GM20431 (cell line): Measurements from ENCODE around the gene MCC.

ENCODE experiments used
- in situ Hi-C: fragments of 300-500 bp; cut with MseI, MboI; formaldehyde crosslinking; loops from one replicate; pipeline ENCODE4 v1.15.0; 2020; ENCODE audit warnings: low sequenced_read_pairs; ENCODE audit not compliant: unreplicated experiment

The MCC gene

DNA sequence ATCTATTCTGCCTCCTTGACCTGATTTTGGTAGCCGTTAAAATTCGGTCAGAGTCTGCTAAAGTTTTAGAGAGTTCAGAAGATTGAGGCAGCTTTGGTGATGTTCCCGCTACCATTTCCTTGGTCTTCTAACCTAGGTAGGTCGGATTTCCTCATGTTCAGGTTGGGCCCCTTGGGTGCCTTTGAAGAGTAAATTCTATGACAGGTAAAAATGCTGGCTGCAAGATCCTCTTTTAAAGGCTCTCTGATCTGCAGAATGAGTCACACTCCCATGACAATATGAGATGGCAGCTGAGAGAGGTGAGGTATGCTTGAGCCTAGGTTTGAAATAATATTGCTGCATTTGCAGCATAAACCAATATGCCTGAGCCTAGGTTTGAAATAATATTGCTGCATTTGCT, 252.4 kb downstream of the MCC start:
- in situ Hi-C loops: no loop called here

DNA sequence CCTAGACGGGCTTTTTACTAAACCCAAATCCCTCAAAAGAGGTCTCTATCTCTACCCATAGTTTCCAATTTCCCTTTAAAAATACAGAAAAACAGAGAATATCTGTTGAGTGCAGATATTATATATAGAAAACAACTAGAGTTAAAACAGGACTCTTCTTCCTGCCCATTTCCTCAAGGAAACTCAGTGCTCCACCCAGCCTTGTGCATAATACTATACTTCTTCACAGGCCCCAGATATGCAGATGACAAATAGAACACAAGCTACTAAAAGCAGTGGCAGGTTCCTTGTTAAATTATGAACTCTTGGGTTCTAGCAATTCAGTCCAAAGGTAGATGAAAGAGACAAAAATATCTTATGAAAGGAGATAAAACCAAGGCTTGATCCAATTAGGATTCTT, 253.7 kb downstream of the MCC start:
- in situ Hi-C loops: no loop called here

DNA sequence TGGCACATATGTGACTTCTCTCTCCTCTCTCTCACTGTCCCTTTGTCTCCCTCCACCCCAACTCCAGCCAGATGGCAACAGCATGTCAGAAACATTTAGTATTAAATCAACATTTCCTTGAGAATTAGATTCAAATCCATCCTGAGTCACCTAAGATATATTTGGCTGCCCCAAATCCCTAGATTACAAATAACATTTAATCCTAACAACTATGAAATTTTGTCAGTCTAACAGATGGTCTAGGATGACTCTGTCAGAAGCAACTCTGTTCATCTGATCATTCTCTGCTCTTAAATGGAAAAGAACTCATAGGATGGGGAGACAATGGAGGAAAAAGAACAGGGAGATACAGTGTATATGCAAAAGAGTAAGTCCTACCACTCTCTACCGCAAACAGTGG, 254.6 kb downstream of the MCC start:
- in situ Hi-C loops: no loop called here

DNA sequence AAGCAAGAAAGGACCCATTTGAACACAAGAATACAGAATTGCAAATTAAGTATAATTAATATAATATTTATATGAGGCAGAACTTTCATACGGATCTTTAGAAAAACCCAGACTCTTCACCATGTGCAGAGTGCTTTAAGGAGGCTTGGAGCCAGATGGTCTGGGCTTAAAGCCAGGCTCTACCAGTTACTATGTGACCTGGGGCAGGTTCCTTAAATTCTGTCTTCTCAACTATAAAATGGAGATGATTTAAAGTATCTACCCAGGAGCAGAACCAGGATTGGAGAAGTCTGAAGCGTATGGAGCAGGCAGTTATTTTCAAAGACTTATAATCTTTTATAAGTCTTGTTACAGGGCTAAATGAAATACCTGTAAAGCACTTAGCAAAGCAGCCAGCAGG, 255.6 kb downstream of the MCC start:
- in situ Hi-C loops: no loop called here

DNA sequence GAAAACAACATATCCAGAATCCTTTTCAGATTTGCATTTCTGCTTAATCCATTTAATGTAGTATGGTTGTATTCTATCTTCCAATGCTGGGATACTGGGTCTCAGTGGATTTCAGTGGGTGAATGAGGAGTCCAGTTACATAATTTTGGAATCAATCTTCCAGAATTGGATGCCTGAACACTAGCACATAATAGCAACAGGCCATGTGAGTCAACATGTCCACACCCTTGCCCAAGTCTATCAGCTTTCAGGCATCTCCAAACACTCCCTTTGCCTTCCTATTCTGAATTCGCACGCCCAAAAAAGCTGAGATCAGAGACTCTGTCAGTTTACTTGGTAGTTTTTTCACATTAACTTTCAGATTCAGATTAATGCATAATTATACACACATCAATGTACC, 256.0 kb downstream of the MCC start:
- in situ Hi-C loops: no loop called here

DNA sequence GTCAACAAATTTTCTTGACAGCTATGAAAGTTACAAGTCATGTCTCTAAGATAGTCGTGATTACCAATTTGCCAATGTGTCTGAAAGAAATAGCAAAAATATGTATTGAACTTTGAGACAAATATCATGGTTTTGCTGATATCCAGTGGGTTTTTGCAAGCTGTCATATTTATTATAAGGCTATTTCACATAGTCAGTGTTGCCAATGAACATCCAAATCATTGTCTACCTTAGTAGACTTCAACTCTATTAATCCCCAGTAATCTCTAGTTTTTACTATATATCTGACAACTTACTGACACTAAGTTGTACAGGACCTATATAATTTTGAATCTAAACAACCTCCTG, 256.6 kb downstream of the MCC start:
- in situ Hi-C loops: no loop called here

DNA sequence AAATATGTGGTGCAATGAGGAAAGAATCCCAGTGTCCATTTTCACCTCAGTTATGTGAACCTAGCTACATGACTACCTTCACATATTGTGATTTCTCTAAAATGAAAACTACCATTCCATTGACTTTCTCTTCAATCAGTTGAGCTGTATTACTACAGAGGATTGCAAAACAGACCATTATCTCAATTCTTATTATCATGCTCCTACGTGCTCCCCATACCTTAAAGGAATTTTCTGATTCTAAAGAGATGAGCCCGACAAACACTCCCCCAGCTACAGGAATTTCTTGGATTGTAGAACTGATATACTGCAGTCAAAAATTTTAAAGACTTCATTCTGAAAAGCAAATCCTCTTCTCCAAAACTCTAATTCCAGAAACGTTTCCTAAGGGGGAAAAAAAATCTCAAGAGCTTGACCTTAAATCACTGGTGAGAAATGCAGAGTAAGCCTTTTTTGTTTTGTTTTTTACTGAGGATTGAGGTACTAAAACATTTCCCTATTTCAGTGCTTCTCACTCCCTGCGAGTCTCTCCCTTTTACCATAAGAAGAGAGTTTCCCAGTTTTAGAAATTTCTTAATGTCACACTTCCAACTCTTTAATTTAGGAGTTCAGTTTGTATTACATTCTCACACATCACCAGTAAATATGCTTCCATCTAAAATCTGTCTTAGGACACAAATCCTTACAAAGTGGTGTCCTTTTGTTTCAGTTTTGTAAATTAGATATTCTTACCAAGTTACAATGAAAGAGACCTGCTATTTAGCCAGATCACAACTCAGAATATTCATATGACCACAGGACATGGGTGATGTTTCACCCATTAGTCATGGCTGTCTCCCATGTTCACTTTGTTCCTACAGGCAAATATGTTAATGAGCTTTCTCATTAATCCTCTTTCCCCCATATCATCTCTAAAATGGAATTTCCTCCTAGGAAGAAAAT, 257.3 kb downstream of the MCC start:
- in situ Hi-C loops: no loop called here

DNA sequence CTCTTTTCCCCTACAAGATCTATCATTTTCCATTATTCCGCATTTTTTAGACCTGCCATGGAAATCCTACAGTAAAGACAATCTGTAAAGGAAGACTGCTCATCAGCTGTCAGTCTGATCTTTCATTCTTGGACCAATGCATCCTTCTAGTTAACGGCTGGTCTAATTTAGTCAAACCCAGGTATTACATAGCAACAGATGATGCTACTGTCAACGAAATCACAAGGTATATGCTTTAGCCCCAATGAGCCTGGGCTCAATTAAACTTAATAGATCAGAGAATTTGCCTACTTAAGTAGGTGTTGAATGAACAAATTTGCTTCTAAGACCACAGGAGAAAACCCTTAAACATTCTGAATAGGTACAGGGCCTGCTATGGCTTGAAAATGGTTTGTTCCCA, 260.5 kb downstream of the MCC start:
- in situ Hi-C loops: no loop called here

DNA sequence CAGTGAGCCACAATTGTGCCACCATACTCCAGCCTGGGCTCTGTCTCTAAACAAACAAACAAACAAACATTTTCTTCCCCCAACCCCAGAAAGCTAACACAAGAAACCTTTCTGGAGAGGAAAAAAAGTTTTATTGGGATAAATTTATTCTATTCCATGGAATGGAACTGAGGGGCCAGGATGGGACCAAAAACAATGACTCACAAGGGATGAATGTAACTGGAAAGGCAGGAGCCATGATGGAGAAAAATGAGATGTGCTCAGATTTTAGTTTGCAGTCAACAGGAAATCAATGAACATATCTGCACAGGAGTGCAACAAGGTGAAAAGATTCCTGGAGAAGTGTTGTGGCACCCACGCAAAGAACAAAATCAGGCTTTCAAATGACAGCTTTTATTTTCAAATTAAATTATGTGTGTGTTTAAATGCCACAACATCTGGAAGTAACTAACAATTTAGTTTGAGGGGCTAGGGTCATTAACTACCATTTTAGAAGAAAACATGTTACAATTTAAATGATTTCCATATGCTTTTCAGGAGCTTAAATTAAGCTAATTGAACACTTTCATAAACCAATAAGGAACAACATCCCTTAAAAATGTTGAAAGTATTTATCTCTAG, 262.0 kb downstream of the MCC start:
- in situ Hi-C loops: no loop called here

DNA sequence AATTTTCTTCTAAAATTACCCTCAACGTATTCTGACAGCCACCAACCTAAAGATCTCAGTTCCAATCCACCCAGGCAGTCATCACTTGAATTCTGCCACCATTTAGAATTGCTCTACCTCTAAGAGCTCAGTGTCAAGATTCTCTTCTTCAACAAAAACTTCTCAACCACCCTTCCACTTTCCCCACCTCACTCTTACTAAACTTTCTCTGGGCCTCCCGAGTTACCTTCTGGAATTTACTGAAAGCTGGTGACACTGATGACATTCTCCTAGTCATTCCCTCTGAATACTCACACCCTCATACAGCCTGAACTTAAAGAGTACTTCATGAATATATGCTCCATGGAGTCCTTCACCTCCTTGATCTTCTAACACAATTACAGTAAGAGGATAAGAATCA, 263.0 kb downstream of the MCC start:
- in situ Hi-C loops: no loop called here

DNA sequence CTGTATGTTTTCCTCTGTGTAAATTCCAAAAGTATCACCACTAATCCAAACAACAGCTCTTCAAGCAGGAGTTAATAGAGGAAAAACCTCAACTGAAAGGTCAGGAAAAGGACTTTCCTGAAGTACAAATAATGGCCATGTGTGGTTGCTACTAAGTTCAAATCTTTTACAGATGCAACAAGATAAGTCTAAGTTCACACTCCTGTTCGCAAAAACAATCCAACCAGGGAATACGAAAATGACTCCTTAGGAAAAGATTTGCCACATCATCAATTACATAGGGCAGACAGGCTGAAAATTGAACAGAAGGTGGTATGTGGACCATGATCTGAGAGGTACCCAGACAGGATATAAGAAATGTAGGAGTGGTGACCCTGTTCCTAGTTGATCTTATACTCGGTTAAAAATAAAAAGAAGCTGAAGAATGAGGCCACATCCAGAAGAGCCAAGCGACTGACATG, 263.6 kb downstream of the MCC start:
- in situ Hi-C loops: no loop called here

DNA sequence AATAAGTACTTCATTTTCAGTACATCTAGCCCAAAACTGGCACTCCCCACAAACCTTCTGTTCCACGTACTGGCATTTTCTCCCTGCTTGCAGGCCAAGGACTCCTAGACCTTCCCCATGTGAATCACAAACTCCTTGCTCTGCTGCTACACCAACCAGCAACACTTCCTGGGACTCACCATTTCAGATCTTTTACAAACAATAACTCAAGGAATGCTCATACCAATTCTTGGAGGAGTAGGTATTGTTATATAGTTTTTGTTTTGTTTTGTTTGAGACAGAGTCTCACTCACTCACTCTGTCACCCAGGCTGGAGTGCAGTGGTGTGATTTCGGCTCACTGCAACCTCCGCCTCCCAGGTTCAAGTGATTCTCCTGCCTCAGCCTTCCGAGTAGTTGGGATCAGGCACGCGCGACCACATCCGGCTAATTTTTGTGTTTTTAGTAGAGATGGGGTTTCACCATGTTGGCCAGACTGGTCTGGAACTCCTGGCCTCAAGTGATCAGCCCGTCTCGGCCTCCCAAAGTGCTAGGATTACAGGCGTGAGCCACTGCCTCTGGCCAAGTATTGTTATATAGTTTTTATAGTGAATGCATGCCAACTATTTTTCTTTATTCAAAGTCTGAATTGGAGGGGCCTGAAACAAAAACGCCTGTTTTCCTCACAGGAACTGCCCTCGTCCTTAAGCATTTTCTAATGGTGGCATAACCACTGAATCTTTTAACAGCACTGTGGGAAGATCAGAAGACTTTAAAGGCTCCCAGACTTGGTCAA, 264.2 kb downstream of the MCC start:
- in situ Hi-C loops: no loop called here

DNA sequence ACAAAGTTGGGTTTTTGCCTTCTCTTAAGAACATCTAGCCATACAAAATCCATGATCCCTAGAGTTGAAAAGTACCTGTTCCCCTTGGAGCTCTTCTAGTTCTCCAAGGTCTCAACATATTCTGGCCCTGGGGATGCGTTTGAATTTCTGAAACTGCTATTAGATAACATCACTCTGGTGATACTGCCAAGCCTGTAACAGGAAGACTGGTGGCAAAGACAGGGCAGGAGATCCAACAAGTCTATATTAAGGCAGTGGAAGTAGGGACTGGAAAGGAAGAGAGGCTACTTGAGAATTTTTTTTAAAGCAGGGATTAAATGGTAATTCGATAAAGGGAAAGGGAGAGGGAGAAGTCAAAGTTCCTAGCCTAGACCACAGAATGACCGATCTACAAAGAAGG, 264.9 kb downstream of the MCC start:
- in situ Hi-C loops: no loop called here

DNA sequence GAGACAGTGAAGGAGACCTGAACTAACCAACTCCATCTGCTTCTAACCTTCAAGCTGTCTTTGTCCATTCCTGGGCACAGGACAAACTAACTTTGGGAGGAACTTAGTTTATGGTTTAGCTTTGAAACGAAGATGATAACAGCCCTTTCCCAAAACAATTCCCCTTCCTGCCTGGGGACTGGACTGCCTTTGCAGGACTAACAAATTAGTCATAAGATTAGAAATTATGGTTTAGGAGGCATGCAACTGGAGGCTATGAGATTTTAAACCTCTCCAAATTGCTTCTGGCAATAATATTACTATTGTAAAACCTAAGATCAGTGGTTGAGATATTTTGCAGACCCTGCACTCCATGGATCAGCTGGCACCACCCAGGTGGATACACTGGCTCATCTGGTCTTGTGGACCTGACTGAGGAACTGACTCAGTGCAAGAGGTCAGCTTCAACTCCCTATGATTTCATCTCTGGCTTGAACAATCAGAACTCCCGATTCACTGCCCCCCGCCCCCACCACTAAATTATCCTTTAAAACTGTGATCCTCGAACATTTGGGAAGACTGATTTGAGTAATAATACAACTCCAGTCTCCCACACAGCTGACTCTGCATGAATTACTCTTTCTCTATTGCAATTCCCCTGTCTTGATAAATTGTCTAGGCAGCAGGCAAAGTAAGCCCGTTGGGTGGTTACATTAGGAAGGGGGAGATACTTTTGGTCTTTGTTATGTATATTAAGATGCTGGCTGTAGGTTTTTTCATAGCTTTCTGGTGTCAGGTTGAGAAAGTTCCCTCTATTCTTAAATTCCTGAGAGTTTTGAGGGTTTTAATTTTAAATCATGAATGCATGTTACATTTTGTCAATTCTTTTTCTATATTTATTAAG, 266.7 kb downstream of the MCC start:
- in situ Hi-C loops: no loop called here

DNA sequence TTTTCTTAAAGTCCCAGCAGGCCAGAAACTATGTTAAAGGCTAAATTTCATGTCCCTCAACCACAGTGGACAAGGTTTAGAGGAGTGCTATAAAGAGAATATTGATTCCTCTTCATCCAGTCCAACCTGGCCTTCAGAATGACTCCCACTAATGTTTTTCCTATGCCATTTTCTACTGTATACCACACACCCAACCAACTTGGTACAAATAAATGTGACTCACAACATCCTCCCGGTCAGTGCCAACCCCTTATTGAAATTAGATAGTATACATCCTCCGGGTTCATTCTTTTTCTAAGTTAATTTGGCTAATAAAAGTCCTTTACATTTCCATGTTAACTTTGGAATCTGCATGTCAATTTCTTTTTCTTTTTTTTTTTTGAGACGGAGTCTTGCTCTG, 268.6 kb downstream of the MCC start:
- in situ Hi-C loops: no loop called here

DNA sequence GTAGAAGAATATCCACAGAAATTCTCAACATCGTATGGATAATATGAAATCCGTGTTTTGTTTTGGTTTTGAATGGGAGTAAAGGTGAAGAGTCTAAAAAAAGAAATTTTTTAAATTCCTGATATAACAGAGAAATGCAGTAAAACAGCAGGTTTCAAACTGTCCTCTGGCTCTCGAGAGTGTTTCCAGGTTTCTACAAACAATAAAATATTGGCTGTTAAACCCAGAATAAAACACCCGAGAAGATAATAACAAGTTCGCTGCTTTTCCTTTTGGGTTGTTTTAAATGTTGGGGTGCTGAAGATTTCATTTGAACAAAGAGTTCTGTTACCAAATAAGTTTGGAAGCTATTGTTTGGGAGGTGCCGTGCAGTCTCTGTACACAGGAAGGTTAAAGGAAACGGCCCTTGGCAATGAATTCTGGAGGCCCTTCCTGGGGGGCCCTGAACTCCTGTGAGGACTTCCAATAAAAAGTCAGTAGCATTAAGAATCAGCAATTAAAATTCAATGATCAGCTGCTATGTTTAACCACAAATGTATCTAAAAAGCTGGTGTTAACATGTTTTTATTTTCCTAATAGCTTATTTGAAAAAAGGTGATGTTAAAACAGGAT, 269.2 kb downstream of the MCC start:
- in situ Hi-C loops: no loop called here

DNA sequence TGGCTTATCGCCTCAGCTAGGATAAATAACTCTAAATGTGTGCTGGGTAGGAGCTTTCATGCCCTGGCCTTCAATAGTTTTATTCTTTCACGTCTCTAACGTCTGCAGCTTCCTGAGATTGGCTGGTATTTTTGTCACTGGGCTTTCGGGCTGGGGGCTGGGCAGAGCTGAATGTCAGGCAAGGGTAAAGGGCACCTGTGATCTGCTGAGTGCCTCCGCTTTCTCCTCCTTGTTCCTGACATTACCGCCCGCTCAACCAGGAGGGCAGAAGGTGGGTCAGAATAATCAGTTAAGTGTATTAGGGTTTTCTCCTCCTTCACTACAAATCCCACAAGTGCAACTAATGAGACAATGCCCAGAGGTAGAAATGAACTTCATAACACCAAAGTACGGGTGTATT, 270.1 kb downstream of the MCC start:
- in situ Hi-C loops: no loop called here

DNA sequence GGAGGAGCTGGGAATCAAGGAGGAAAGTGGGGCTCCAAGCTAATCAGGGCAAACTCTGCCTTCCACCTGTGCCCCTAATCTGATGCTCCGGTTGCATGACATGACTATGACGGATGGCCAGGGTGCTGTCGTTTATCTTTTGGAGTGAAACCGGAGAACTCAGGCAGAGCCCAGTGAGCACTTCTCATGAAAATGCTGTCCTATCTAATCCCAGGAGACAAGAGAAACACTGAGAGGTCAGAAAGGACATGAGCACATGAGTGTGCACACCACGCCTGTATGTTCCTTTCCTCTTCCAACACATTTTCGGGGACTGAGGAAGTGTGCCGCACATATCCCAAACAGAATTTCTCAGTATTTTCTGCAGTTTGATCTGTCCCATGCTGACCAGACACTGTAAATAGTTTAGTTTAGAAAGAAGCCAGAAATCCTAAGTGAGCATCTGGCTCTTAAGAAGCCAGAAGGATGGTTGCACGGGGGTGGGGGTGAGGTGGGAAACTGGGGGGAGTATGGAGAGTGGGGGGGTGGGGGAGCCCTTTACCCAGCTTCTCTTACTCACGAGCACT, 270.6 kb downstream of the MCC start:
- in situ Hi-C loops: no loop called here

DNA sequence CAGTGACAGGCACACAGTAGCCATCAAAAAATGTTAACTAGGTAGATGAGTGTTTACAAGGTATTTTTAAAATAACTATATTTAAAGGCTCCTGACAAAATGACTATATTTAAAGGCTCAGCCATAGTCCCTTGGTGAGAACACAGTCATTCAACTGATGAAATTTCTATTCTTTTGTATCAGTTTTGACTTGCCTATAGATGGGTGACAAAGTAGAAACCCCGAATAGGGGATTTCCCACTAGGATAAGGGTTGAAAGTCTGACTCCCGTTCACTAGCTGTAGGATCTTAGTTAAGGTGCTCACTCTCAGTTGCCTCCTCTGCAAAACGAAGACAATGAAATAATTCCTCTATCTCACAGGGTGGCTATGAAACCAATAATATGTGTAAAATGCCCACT, 271.7 kb downstream of the MCC start:
- in situ Hi-C loops: no loop called here
